Stimulated activated CD4-positive, alpha-beta T cell treated with anti-CD3 and anti-CD28 coated beads, Interleukin-1b, Interleukin-23, amount 100 ng/mL, for 4 hours (primary cell): ENCODE data around the gene TBR1.

Source experiments
- DNase-seq, 2 donors: peaks; one replicate each; pipeline ENCODE4 v3.0.0-alpha.2; 2020; ENCODE audit warnings: low read depth in 2 of 2

The TBR1 gene

GRCh38 chr2:161415034-161415986, 787 bp upstream of the TBR1 start:
- DNase-seq = no peak

- no peak for DNase-seq
These were observed 776 bp downstream of the TBR1 start for GRCh38 chr2:161416708-161417437.

- no peak for DNase-seq
These were observed 1.6 kb downstream of the TBR1 start for GRCh38 chr2:161417438-161418274.

GRCh38 chr2:161418275-161418714, 2.2 kb downstream of the TBR1 start:
- DNase-seq = no peak

- no peak for DNase-seq
These were observed 2.9 kb downstream of the TBR1 start for GRCh38 chr2:161418715-161419637.

- DNase-seq = no peak
These were observed 3.6 kb downstream of the TBR1 start for GRCh38 chr2:161419638-161420190.

- DNase-seq = no peak
These were observed 4.4 kb downstream of the TBR1 start for GRCh38 chr2:161420406-161421074.

- DNase-seq = no peak
These were observed 5.6 kb downstream of the TBR1 start for GRCh38 chr2:161421686-161422085.

- no peak for DNase-seq
These were observed 6.8 kb downstream of the TBR1 start for GRCh38 chr2:161422816-161423403.

- DNase-seq = no peak
These were observed 7.6 kb downstream of the TBR1 start for GRCh38 chr2:161423421-161424393.

GRCh38 chr2:161424394-161424769, 8.3 kb downstream of the TBR1 start:
- no peak for DNase-seq

- no peak for DNase-seq
These were observed 9.0 kb downstream of the TBR1 start for GRCh38 chr2:161424891-161425727.

GRCh38 chr2:161425728-161426454, 9.8 kb downstream of the TBR1 start:
- DNase-seq = no peak

- no peak for DNase-seq
These were observed 10.4 kb downstream of the TBR1 start for GRCh38 chr2:161426455-161426921.

GRCh38 chr2:161426922-161427663, 11.0 kb downstream of the TBR1 start:
- DNase-seq = no peak
